Neural cell (in vitro differentiated cells): Measurements from ENCODE around the gene SS18L1. TPM values are rescaled to one million over a fixed set of nuclear protein-coding genes. Genes with fewer than 3 reads are reported as not detected.

Experiments
- H2AFZ ChIP-seq: fragments of 200-600, 300-800 bp; sonication (generic), shearing (Covaris generic); 2 replicates; pipeline ENCODE4 v1.6.0; 2014; ENCODE audit warnings: low read depth, mild to moderate bottlenecking, antibody characterized with exemption, low read length, moderate library complexity
- H3F3A ChIP-seq: fragments of 200-600 bp; shearing (Covaris generic); 2 replicates; pipeline ENCODE4 v1.6.1; 2016; ENCODE audit warnings: mild to moderate bottlenecking, moderate library complexity, mixed read lengths, antibody characterized with exemption, low read length; ENCODE audit not compliant: insufficient read depth, poor library complexity, severe bottlenecking
- H3K27ac ChIP-seq: fragments of 200-600, 300-800 bp; sonication (generic), shearing (Covaris generic); 2 replicates; pipeline ENCODE4 v1.5.1; 2014; ENCODE audit warnings: mild to moderate bottlenecking, low read length, moderate library complexity
- H3K27me3 ChIP-seq: fragments of 300-800, 200-600 bp; sonication (generic), shearing (Covaris generic); 2 replicates; pipeline ENCODE4 v1.6.0; 2014; ENCODE audit warnings: mild to moderate bottlenecking, low read depth, low read length, moderate library complexity; ENCODE audit not compliant: insufficient read depth
- H3K36me3 ChIP-seq: fragments of 300-800, 200-600 bp; sonication (generic), shearing (Covaris generic); 2 replicates; pipeline ENCODE4 v1.5.1; 2014; ENCODE audit warnings: mild to moderate bottlenecking, antibody characterized with exemption, low read length, moderate library complexity; ENCODE audit not compliant: insufficient read depth
- H3K4me2 ChIP-seq: fragments of 300-800, 200-600 bp; sonication (generic), shearing (Covaris generic); 2 replicates; pipeline ENCODE4 v1.6.0; 2014; ENCODE audit warnings: mild to moderate bottlenecking, low read length
- H3K4me3 ChIP-seq: fragments of 300-800, 200-600 bp; sonication (generic), shearing (Covaris generic); 2 replicates; pipeline ENCODE4 v1.5.1; 2014; ENCODE audit warnings: mild to moderate bottlenecking, low read length, moderate library complexity
- H3K79me2 ChIP-seq: fragments of 200-600 bp; shearing (Covaris generic); replicated peaks from 2 replicates; pipeline ENCODE4 v1.6.0; 2014; ENCODE audit warnings: mild to moderate bottlenecking, low read length, moderate library complexity; ENCODE audit not compliant: insufficient read depth
- H3K9ac ChIP-seq: fragments of 300-800, 200-600 bp; sonication (generic), shearing (Covaris generic); 2 replicates; pipeline ENCODE4 v1.6.1; 2016; ENCODE audit warnings: mild to moderate bottlenecking, low read length, mixed read lengths
- H3K9me2 ChIP-seq: fragments of 200-600 bp; shearing (Covaris generic); 2 replicates; pipeline ENCODE4 v1.6.1; 2016; ENCODE audit warnings: mild to moderate bottlenecking, low read length, mixed read lengths; ENCODE audit not compliant: insufficient read depth
- H3K9me3 ChIP-seq: fragments of 200-600, 300-800 bp; sonication (generic), shearing (Covaris generic); 2 replicates; pipeline ENCODE4 v1.6.1; 2016; ENCODE audit warnings: mild to moderate bottlenecking, mixed run types, low read length, moderate library complexity, mixed read lengths
- H4K20me1 ChIP-seq: fragments of 200-600 bp; shearing (Covaris generic); 2 replicates; pipeline ENCODE4 v1.6.1; 2016; ENCODE audit warnings: mild to moderate bottlenecking, mixed run types; ENCODE audit not compliant: insufficient read depth
- CTCF ChIP-seq: fragments of 450-650 bp; IDR thresholded peaks from 2 replicates; pipeline ENCODE4 v1.5.1; 2014; ENCODE audit warnings: antibody characterized with exemption, mild to moderate bottlenecking, moderate library complexity; ENCODE audit not compliant: poor library complexity, severe bottlenecking
- EP300 ChIP-seq: fragments of 450-650 bp; conservative IDR thresholded peaks from 2 replicates; pipeline ENCODE4 v1.6.1; 2014; ENCODE audit warnings: antibody characterized with exemption, mild to moderate bottlenecking, moderate library complexity; ENCODE audit not compliant: poor library complexity, severe bottlenecking
- EZH2 ChIP-seq: fragments of 200-600, 300-800 bp; shearing (Covaris generic), sonication (generic); IDR thresholded peaks from 2 replicates; pipeline ENCODE4 v1.6.1; 2014; ENCODE audit warnings: antibody characterized with exemption, low read length, borderline replicate concordance, mild to moderate bottlenecking; ENCODE audit not compliant: insufficient read depth, poor library complexity, severe bottlenecking
- MXI1 ChIP-seq: fragments of 450-650 bp; conservative IDR thresholded peaks from 2 replicates; pipeline ENCODE4 v1.6.1; 2014; ENCODE audit warnings: antibody characterized with exemption, mild to moderate bottlenecking; ENCODE audit not compliant: poor library complexity, severe bottlenecking
- POLR2AphosphoS5 ChIP-seq: IDR thresholded peaks from 2 replicates; pipeline ENCODE4 v1.6.1; 2012
- RAD21 ChIP-seq: fragments of 450-650 bp; conservative IDR thresholded peaks from 2 replicates; pipeline ENCODE4 v1.6.1; 2014; ENCODE audit warnings: antibody characterized with exemption, mild to moderate bottlenecking, moderate library complexity
- REST ChIP-seq: IDR thresholded peaks from 2 replicates; pipeline ENCODE4 v1.6.1; 2012; ENCODE audit warnings: borderline replicate concordance
- SMC3 ChIP-seq: fragments of 450-650 bp; conservative IDR thresholded peaks from 2 replicates; pipeline ENCODE4 v1.6.1; 2014; ENCODE audit warnings: antibody characterized with exemption, mild to moderate bottlenecking, moderate library complexity; ENCODE audit not compliant: poor library complexity
- TAF1 ChIP-seq: IDR thresholded peaks from 2 replicates; pipeline ENCODE4 v1.6.1; 2012; ENCODE audit warnings: low read depth
- polyA plus RNA-seq: library from polyadenylated mRNA; depleted of rRNA; stranded (reverse); fragments of >200 nt; gene quantifications from 2 replicates; pipeline ENCODE4 v1.2.3, GENCODE V29; 2014

Gene SS18L1
- polyA plus RNA-seq, 1 donor from 2014 or later, result 117 TPM

- TF ChIP-seq CTCF (no peak), MXI1 (peak; percentile 81), RAD21 (peak; percentile 34), POLR2AphosphoS5 (peak; percentile 55), REST (no peak), TAF1 (no peak), SMC3 (peak; percentile 45)
- Histone ChIP-seq H3K36me3 (peaks cover 10% of the 10 kb centered on the region), H3K27me3 (no peaks in the 10 kb centered on the region), H3K4me3 (peak overlapping the region; percentile 95), H3K9ac (peak overlapping the region; percentile 84), H4K20me1 (peaks cover 56% of the 10 kb centered on the region), H3K9me3 (no peaks in the 10 kb centered on the region), H3K79me2 (peaks cover 74% of the 10 kb centered on the region), H3K4me2 (peak overlapping the region; percentile 45), H2AFZ (no peak overlapping the region), H3K9me2 (no peaks in the 10 kb centered on the region), H3K27ac (peak overlapping the region; percentile 65), H3F3A (peaks cover 7% of the 10 kb centered on the region)
Observed at GRCh38 chr20:62143957-62144825, 622 bp downstream of the SS18L1 start.

- H3K27ac ChIP-seq, result no peak overlapping the region
- no peaks in the 10 kb centered on the region for H3K9me3 ChIP-seq
- peaks cover 56% of the 10 kb centered on the region for H4K20me1 ChIP-seq
- no peak overlapping the region for H3K9ac ChIP-seq
- H3F3A ChIP-seq, result peaks cover 4% of the 10 kb centered on the region
- no peak for TF ChIP-seq TAF1
- TF ChIP-seq CTCF, result no peak
- TF ChIP-seq SMC3, result no peak
- TF ChIP-seq EP300, result no peak
- TF ChIP-seq EZH2, result no peak
- TF ChIP-seq POLR2AphosphoS5, result no peak
- no peak for TF ChIP-seq RAD21
- no peak for TF ChIP-seq MXI1
- no peak for TF ChIP-seq REST
- no peak overlapping the region for H2AFZ ChIP-seq
- H3K4me3 ChIP-seq, result peak overlapping the region; percentile 95
- peaks cover 60% of the 10 kb centered on the region for H3K79me2 ChIP-seq
- no peaks in the 10 kb centered on the region for H3K36me3 ChIP-seq
- no peaks in the 10 kb centered on the region for H3K27me3 ChIP-seq
- no peak overlapping the region for H3K4me2 ChIP-seq
- H3K9me2 ChIP-seq, result no peaks in the 10 kb centered on the region
Observed at GRCh38 chr20:62145688-62146018, 2.1 kb downstream of the SS18L1 start.
